ENCODE data around the gene JADE3.

Gene JADE3

GRCh38 chrX:47101206-47101605 is 189.0 kb downstream of the JADE3 start:
- Histone ChIP-seq H3K9me3 (ENCODE audit: insufficient read depth, low read depth, low read length) (no peaks in the 10 kb centered on the region), H3K4me1 (ENCODE audit: insufficient read depth, low read length, poor library complexity, severe bottlenecking) (no peaks in the 10 kb centered on the region), H3K4me2 (ENCODE audit: low read depth, low read length, poor library complexity, severe bottlenecking) (no peak overlapping the region), H3K4me3 (ENCODE audit: low read length, poor library complexity, severe bottlenecking) (no peak overlapping the region), H3K27me3 (ENCODE audit: insufficient read depth, low read length, poor library complexity, severe bottlenecking) (no peaks in the 10 kb centered on the region), H3K36me3 (ENCODE audit: insufficient read depth, low read length) (no peaks in the 10 kb centered on the region), H3K79me2 (ENCODE audit: insufficient read depth, low read length) (no peaks in the 10 kb centered on the region), H3K9ac (ENCODE audit: low read depth, low read length, poor library complexity, severe bottlenecking) (no peak overlapping the region), H2AFZ (ENCODE audit: low read length) (no peak overlapping the region), H4K20me1 (ENCODE audit: insufficient read depth, low read length, poor library complexity, severe bottlenecking) (no peaks in the 10 kb centered on the region), H3K9me2 (replicated peaks; ENCODE audit: low read depth, low read length) (no peaks in the 10 kb centered on the region), H3F3A (ENCODE audit: low read depth) (no peaks in the 10 kb centered on the region)
- TF ChIP-seq CTCF (conservative IDR thresholded peaks at IDR 0.05; ENCODE audit: low read length): no peak
- no peak for TF ChIP-seq EZH2phosphoT487 (IDR thresholded peaks at IDR 0.05; ENCODE audit: borderline replicate concordance)

Measured in Loucy (cell line).